ENCODE data around the gene OSBPL5.

The OSBPL5 gene

GRCh38 chr11:3043315-3043871, 121.7 kb downstream of the OSBPL5 start:
- CTCF ChIA-PET: interaction anchor here (0.7 kb wide), 1 partner anchor 85 kb away, joined by 3 read pairs; no protein-coding TSS in a partner anchor
- POLR2A ChIA-PET: no interaction called here
- H3K4me1 ChIP-seq (ENCODE audit: control insufficient read depth, insufficient read depth, low read length): no peaks in the 10 kb centered on the region
- H3K27ac ChIP-seq (ENCODE audit: extremely low read depth, low read depth, low read length): no peak overlapping the region
- no peak overlapping the region for H3K4me3 ChIP-seq (ENCODE audit: low read depth, low read length)
- TF ChIP-seq ZNF26 (tag by site-specific recombination; IDR thresholded peaks at IDR 0.05) (no peak), SP7 (tag by site-specific recombination; IDR thresholded peaks at IDR 0.05) (no peak), ZNF488 (tag by site-specific recombination; IDR thresholded peaks at IDR 0.05) (no peak), ZNF362 (tag by site-specific recombination; IDR thresholded peaks at IDR 0.05) (no peak), ZNF704 (tag by site-specific recombination; IDR thresholded peaks at IDR 0.05) (no peak), ZNF529 (tag by site-specific recombination; IDR thresholded peaks at IDR 0.05; ENCODE audit: insufficient replicate concordance) (no peak), ZNF138 (tag by site-specific recombination; IDR thresholded peaks at IDR 0.05; ENCODE audit: borderline replicate concordance) (no peak), EGR2 (tag by site-specific recombination; IDR thresholded peaks at IDR 0.05; ENCODE audit: low read depth) (no peak), KLF8 (tag by site-specific recombination; IDR thresholded peaks at IDR 0.05) (no peak), ZNF785 (tag by site-specific recombination; IDR thresholded peaks at IDR 0.05) (no peak), ZNF416 (tag by site-specific recombination; IDR thresholded peaks at IDR 0.05) (no peak), ZBTB11 (tag by site-specific recombination; conservative IDR thresholded peaks at IDR 0.05; ENCODE audit: low read depth) (no peak), ZNF670 (tag by site-specific recombination; IDR thresholded peaks at IDR 0.05; ENCODE audit: low read depth) (no peak), HOXA7 (CRISPR knock-in tag; IDR thresholded peaks at IDR 0.05; ENCODE audit: borderline replicate concordance) (no peak), REST (tag by site-specific recombination; IDR thresholded peaks at IDR 0.05) (no peak), ZNF133 (tag by site-specific recombination; IDR thresholded peaks at IDR 0.05) (no peak), ATF2 (tag by site-specific recombination; IDR thresholded peaks at IDR 0.05; ENCODE audit: low read depth) (no peak), ZNF626 (tag by site-specific recombination; IDR thresholded peaks at IDR 0.05) (no peak), ZNF513 (tag by site-specific recombination; IDR thresholded peaks at IDR 0.05) (no peak), ZNF510 (tag by site-specific recombination; IDR thresholded peaks at IDR 0.05; ENCODE audit: insufficient replicate concordance) (no peak)
- H3K9me3 ChIP-seq (ENCODE audit: control insufficient read depth, insufficient read depth, low read depth, low read length): no peaks in the 10 kb centered on the region
- H3K36me3 ChIP-seq (ENCODE audit: control insufficient read depth in 2 of 2, insufficient read depth in 1 of 2, low read length in 2 of 2): peaks cover 0 to 76% of the 10 kb centered on the region in 2 experiments; a peak in 1 of 3 replicates

Data from HEK293 (cell line).